GM10266 (cell line): ENCODE data around the gene ROR1.

Experiments
- DNase-seq: peaks from one replicate; pipeline ENCODE4 v3.0.0; 2012; ENCODE audit errors: extremely low spot score
- TF ChIP-seq, protein P1 (sequence below): IDR thresholded peaks from 2 replicates; pipeline ENCODE4 v1.5.1; 2012; ENCODE audit warnings: mild to moderate bottlenecking, low read depth; ENCODE audit not compliant: control insufficient read depth, insufficient read depth; ENCODE audit errors: missing control alignments

Gene ROR1

DNA sequence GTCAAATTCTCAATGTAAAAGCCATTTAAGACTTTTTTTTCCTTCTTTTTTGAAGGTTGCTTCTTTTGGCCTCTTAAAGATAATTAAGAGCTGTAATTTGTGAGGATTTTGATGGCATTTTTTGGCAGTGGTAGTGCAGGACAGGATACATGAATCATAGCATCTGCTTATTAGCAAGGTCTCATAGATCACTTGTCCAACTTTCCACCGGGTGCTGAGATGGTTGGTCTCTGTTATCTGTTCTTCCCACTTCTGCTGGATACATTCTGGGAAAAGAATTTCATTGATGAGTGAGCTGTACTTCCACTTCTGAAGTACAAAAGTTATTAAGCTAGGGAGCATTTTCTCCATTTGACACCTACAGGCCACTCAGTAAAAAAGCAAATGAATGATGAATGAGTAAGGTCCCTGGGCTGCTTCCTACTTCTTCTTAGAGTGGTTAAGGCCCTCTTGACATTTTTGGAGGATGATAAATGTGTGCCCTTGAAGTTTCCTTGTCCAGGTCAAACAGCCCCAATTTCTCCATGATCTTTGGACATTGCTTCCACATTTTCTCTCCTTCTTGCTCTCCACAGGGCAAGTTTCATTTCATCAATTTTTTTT, 100.6 kb downstream of the ROR1 start:
- TF ChIP-seq, protein P1, sequence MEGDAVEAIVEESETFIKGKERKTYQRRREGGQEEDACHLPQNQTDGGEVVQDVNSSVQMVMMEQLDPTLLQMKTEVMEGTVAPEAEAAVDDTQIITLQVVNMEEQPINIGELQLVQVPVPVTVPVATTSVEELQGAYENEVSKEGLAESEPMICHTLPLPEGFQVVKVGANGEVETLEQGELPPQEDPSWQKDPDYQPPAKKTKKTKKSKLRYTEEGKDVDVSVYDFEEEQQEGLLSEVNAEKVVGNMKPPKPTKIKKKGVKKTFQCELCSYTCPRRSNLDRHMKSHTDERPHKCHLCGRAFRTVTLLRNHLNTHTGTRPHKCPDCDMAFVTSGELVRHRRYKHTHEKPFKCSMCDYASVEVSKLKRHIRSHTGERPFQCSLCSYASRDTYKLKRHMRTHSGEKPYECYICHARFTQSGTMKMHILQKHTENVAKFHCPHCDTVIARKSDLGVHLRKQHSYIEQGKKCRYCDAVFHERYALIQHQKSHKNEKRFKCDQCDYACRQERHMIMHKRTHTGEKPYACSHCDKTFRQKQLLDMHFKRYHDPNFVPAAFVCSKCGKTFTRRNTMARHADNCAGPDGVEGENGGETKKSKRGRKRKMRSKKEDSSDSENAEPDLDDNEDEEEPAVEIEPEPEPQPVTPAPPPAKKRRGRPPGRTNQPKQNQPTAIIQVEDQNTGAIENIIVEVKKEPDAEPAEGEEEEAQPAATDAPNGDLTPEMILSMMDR: no peak
- DNase-seq: no peak

DNA sequence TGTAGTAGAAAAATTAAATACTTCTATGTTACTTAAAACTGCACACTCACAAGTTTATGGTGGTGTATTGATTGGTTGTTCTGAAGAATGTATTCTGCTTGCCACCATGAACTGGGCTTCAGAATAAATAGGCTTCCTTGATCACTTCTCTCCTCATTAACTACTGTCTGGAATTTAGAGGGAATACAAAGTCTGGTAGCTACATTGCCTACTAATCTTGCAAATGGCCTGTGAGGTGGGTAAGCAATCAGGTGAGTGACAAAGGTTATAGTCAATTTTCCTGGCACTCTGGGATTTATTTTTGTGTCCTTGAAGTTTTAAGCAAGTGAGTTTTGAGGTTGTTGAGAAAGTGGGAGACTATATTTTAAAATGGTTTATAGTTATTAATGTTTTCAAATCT, 101.8 kb downstream of the ROR1 start:
- TF ChIP-seq, protein P1: no peak

DNA sequence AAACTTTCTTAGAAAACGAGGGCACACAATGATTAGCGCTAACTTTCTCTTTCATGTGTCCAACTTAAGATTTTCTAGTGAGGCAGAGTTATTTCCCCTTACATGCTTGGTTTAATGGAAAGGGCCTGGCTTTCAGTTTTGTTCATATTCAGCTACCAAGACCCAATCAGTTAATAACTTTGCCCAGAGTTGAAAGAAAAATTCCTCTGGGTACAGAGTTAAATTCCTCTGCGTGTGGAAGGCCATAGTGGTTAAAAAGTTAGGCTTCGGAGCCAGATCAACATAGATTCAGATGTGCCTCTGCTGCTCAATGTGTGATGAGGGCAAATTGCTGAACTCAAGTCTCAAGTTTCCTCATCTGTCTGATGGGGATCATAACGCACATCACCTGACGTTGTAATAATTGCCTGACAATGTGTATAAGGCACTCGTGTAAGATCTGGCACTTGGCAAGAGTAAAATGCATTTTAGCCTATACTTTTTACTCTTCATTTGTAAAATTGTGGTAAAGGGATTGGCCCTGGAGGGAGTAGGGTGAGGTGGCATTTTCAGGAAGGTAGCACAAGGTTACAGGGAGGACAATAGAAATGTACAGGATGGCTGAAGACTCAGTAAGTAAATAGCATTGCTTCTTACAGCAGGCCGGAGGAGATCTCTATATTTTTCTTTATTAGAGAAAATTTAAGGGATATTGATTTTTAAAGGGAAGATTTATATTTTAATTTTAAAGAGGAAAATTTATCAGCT, 103.4 kb downstream of the ROR1 start:
- no peak for DNase-seq

More for the DNA sequence above, 101.8 kb downstream of the ROR1 start:
- no peak for DNase-seq

DNA sequence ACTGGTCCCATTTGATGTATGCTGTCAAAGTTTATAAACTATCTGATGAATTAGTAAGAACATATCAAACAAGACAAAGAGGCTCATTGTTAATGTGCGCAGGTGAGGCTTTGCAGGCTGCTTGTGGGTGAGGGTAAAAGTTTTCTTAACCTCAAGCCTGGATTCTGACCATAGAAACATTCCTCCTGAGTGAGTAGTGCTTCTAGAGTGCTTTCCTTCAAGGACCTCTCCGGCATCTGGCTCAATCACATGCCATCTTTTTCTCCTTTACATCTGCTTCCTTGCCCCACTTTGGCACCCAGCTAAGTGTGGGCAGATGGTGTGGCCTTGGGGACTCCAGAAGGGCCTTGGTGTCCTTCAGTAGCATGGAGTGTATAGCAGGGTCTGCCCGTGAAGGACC, 104.0 kb downstream of the ROR1 start:
- TF ChIP-seq, protein P1: no peak
- no peak for DNase-seq

More for the DNA sequence above, 103.4 kb downstream of the ROR1 start:
- TF ChIP-seq, protein P1: no peak

DNA sequence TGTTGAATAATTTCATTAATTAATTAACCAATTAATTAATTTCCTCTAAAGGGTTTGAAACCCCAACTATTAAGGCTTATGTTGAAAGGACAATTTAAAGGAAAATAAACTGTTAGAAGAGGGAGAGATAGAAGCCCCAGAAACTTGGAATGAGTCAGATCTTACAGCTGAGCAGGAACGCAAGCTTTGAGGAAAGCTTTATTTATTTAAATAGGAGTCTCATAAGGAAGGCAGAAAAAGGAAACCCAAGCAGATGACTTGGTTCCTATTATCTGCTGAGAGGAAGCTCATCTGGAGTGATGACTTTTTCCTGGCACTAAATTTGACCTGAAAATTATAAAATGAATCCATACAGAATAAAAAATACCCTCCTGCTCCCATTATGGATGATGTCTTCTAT, 105.1 kb downstream of the ROR1 start:
- TF ChIP-seq, protein P1: no peak
- DNase-seq: no peak

DNA sequence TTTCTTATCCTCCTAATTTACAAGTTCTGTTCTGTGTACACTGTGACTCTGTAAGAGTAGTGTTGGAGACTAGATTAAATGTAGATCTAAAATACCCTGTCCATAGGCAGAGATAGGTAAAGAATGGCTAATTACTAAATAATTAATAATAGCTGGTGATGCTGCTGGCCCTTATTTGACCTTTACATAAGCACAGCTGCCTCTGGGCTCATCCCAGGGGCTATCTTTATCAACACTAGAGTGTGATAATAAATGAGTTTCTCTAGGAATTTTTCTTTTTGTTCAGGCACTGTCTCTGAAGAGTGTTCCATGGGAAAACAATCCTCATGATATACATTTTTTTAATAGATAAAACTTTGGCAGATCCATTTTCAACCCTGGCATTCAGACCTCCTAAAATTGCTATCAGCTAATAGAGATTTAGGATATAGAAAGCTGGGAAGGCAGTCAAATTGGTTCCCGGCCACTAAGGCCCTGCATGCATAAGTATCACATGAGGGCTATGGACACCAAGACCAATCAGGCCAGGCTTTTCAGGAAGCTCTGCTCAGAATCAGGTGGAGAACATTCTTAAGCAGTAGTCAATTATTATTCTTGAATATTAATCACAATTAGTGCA, 107.2 kb downstream of the ROR1 start:
- TF ChIP-seq, protein P1: no peak
- no peak for DNase-seq
